Hematopoietic multipotent progenitor cell treated with erythropoietin and hydrocortisone succinate and interleukin-3 and kit ligand, for 17 days (in vitro differentiated cells): Measurements from ENCODE around the gene UBE2G1.

Experiments
- DNase-seq: peaks from one replicate; pipeline ENCODE4 v3.0.0-alpha.2; 2015; ENCODE audit warnings: low spot score

Gene UBE2G1

DNA sequence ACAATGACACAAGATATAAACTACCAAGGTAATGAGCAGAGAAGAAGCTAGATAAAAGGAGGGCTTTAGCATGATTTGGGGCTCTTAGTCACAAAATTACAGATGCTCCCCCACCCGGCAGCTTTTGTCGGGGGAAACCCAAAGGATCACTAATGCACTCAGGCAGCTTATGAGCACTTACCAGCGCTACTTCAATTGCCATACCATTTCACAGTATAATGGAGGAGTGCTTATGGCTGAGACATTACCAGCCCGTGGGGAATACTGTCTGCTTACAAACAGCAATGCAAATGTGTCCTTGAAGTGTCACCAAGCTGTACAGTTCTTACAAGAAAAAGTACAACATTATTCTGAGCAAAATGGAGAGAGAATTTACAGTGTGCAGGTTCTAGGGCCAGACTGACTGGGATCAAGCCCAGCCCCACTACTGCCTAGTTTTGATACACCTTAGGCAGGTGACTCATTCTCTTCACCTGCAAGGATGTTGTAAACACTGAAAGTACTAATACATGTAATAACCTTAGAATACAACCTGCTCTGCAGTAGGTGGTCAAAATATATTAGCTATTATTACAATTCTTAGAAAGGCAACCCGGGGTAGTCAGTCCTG is 119.0 kb downstream of the UBE2G1 start:
- no peak for DNase-seq

DNA sequence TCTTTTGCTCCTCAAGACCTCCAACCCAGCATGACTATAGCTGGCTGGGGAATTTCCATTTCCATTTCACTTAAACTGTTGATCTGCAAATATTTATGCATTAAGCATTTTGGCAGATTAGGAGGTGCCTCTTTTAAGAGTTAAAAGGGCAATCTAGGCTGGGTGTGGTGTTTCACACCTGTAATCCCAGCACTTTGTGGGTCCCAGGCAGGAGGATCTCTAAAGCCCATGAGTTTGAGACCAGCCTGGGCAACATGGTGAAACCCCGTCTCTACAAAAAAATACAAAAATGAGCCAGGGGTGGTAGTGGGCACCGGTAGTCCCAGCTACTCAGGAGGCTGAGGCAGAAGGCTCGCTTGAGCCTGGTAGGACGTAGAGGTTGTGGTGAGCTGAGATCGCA is 119.8 kb downstream of the UBE2G1 start:
- no peak for DNase-seq

DNA sequence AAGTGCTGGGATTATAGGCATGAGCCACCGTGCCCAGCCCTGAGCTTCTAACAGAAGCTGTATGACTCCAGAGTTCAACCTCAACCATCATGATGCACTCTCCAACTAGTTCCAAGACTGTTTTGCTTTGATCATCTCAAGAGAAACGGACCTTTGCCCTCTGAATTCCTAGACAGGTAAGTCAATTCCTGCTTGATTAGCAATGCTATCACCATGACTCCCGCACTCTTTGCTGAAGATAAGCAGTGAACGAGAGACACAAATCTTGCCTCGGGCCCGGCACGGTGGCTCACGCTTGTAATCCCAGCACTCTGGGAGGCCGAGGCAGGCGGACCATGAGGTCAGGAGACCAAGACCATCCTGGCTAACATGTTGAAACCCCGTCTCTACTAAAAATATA is 124.9 kb downstream of the UBE2G1 start:
- no peak for DNase-seq

DNA sequence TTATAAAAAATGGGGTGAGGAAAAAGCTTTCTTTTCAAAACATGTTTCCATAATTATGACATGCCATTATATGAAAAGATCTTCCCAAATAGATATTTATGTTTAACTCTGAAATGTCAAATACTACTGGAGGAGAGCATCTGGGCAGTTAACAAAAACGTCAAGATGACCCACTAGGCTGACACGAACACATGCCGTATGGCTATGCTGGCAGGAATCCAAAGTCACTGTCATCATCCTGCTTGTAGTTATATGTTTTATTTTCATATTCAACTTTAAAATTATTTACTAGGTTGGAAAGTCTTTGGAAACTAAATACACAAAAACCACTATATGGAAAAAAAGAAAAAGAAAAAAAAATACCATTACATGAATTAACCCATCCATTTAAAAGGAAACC is 130.0 kb downstream of the UBE2G1 start:
- no peak for DNase-seq

DNA sequence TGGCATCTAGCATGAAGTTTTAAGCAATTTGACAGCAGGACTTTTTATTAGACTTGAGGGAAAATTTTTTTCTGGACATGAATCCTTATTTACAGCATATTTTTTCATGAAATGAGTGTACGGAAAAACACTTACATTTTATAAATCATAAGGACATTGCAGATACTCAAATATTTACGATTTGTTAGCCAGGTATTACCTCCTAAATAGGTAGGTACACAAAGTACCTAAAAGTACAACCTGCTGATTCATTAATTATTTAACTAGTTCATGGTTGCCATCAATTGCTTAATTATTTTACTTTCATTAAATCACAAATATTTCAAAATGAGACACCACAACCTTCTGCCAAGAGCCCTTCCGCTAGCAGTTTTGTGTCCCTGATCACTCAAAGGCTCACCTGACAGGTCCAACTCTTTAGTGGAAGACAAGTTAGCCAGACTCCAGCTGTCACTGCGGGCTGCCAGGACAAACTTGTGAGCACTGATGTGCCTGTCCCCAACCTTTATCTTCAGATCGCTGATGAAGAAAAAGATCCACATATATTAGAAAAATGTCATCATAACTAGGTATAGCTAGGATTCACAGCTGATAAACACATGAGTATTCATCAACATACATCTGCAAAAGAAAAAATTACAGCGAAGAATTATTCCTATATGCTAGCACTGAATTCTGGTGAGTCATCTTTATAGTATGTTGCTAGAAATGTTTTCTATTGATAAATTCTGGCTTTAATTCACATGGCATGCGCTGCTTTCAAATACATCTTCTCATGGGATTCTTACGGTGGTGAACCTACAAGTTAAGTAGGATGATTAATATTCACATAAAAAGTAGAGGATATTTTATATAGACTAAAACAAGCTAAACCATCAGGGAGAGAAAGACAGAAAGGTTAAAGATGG is 130.8 kb downstream of the UBE2G1 start:
- DNase-seq = no peak

DNA sequence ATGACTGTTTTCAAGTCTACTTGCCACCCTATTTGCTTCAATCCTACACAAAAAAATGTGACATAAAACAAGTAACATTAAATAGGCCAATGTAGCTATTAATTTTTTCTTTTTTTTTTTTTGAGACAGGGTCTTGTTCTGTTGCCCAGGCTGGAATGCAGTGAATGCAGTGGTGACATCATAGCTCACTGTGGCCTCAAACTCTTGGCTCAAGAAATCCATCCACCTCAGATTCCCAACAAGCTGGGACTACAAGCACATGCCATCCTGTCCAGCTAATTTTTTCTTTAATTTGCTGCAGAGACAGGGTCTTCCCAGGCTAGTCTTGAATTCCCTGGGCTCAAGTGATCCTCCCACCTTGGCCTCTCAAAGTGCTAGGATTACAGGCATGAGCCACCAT is 132.1 kb downstream of the UBE2G1 start:
- DNase-seq = no peak

DNA sequence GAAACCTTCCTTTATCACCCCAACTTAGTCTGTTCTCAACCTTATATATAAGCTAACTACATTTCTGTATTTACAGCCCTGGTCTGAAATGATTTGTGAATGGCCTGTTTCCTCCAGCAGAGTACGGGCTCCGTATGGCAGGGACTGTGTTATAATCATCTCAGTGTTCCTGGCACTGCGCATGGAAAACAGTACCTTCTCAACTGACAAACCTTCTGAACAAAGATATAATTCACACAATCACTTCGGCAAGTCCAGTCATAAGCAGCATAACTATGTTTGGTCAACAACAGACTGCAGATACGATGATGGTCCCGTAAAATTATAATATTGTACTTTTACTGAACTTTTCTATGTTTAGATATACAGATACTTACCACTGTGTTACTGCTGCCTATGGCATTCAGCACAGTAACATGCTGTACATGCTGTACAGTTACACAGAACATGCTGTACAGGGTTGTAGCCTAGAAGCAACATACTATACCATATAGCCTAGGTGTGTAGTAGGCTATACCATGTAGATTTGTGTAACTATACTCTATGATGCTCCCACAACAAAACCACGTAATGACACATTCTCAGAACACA is 132.7 kb downstream of the UBE2G1 start:
- no peak for DNase-seq

DNA sequence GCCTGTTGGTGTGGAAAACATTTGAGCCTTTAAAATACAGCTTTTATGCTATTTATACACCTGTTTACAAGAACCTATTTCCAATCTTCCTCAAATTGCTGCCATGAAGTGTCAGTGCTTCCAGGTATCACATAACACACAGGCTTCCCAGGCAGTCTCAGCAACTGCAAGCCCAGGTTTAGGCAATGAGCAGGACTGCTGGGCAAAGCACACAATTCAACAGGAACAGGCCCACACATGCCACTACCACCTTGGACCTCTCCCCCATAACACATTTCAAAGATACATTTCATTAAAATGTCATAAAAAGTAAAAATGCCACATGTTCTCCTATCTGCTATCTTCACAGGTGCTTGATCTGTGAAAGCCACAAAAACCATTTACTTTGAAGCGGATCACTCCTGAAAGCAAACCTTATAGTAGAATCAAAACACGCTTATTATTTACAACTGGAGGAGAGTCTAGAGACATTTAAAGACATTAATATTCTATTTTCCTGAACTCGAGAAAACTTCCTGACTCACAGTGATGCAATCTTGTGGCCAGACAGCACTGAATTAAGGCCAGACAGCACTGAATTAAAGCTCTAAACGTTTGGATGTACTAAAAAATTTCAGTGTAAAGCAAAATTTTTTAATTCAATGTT is 134.2 kb downstream of the UBE2G1 start:
- no peak for DNase-seq

DNA sequence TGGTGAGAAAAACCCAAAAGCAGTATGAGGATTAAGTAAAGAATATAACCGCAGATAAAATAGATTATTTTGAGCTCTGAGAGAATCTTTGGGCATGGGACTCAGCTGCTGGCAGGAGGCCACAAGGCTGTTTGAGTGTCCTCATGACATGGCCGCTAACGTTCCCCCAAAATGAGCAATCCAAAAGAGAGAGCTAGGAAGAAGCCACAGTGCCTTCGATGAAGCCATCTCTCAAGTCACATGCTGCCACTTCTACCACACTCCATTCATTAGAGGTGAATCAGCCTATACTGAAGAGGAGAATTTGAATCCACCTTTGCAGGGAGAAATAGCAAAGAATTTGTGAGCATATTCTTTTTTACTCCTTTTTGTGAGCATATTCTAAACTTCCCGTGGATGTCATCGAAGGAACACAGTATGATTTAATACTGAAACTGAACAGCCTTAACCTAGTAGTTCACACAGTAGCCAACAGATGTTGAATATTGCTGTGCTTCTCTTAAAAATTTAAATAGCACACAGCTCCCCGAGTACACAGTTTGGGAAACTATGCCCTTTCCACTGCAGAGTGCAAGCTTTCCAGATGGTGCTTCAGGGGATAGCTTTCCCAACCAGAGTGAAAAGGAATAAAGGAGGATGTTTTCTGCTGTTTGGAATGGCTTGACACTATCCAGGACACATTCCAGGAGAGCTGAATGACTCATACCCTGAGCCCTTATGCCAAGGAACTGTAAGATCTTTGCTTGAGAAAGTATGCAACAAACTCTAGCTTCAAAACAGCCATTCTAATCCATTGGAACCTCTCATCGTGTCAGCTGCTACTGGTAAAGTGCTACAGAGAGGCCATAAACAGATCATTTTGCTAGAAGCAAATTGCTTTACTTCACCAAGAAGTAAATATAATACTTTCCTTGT is 136.6 kb downstream of the UBE2G1 start:
- DNase-seq = no peak

DNA sequence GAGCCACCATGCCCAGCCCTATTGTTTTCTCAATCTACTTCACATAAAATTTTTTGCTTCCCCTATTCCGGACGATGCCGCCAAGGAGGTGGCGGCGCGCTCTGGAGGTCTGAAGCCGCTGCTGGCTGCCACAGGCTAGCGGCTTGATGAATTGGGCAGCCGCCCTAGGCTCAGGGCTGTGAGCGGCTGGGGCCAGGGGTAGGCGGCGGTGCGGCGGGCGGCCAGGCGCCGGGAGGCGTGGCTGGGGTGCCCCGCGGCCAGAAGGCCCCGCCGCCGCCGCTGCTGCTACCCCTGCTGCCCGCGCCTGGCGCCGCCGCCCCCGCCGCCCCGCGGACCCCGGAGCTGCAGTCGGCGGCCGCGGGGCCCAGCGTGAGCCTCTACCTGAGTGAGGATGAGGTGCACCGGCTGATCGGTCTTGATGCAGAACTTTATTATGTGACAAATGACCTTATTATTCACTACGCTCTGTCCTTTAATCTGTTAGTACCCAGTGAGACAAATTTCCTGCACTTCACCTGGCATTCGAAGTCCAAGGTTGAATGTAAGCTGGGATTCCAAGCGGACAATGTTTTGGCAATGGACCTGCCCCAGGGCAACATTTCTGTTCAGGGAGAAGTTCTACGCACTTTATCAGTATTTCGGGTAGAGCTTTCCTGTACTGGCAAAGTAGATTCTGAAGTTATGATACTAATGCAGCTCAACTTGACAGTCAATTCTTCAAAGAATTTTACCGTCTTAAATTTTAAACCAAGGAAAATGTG is 144.4 kb downstream of the UBE2G1 start:
- DNase-seq = no peak

DNA sequence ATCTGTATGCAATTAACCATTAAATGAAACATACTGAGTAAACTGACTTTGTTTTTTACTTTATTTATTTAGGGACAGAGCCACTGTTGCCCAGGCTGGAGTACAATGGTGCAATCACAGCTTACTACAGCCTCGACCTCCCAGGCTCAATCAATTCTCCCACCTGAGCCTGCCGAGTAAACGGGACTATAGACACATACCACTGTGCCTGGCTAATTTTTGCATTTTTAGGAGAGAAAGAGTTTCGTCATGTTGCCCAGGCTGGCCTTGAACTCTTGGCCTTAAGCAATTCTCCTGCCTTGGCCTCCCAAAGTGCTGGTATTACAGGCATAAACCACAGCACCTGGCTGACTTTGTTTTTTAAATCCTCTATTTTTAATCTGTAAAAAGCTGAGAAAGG is 145.3 kb downstream of the UBE2G1 start:
- DNase-seq = no peak

DNA sequence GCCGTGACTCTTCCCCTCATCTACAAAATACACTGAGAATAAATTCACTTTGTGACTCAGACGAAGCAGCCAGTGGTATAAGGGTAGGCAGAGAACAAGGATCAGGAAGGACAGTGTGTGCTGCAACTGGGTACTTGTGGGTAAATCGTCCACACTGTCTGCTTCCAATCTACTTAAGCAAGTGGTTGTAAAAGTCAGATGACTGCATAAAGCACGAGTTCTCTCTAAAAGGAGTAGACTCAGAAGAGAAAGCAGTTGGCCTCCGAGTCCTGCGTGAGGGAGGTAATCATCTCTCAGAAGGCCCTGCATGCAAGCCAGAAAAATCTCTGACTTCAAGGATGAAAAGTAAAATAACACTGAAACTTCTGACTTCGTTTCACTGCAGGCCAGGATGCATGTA is 145.8 kb downstream of the UBE2G1 start:
- DNase-seq = no peak
